H9 (cell line): ENCODE data around the gene DEPDC5. TPM values are rescaled to one million over a fixed set of nuclear protein-coding genes. Genes with fewer than 3 reads are reported as not detected.

Experiments
- DNase-seq: peaks from one replicate; pipeline ENCODE4 v3.0.0-alpha.2; 2017
- H2AFZ ChIP-seq: one replicate; pipeline ENCODE4 v1.6.1; 2013; ENCODE audit warnings: mild to moderate bottlenecking, low read length, control low read depth, moderate library complexity
- H2AK5ac ChIP-seq: 2 replicates; pipeline ENCODE4 v1.6.1; 2013; ENCODE audit warnings: low read length, control low read depth, mixed read lengths; ENCODE audit not compliant: insufficient read length
- H2BK120ac ChIP-seq: one replicate; pipeline ENCODE4 v1.6.1; 2013; ENCODE audit warnings: low read depth, mild to moderate bottlenecking, low read length, control low read depth, inconsistent platforms; ENCODE audit not compliant: poor library complexity, severe bottlenecking
- H2BK12ac ChIP-seq: 2 replicates; pipeline ENCODE4 v1.6.1; 2013; ENCODE audit warnings: low read length, control low read depth, mixed read lengths, low read depth; ENCODE audit not compliant: insufficient read length
- H2BK15ac ChIP-seq: 2 replicates; pipeline ENCODE4 v1.6.1; 2013; ENCODE audit warnings: low read depth, low read length, control low read depth
- H2BK20ac ChIP-seq: one replicate; pipeline ENCODE4 v1.6.1; 2013; ENCODE audit warnings: low read depth, mild to moderate bottlenecking, low read length, control low read depth, inconsistent platforms; ENCODE audit not compliant: poor library complexity, severe bottlenecking
- H2BK5ac ChIP-seq: 2 replicates; pipeline ENCODE4 v1.6.1; 2013; ENCODE audit warnings: low read length, control low read depth, mixed read lengths; ENCODE audit not compliant: insufficient read length
- H3K14ac ChIP-seq: 2 replicates; pipeline ENCODE4 v1.6.1; 2013; ENCODE audit warnings: low read length, control low read depth; ENCODE audit not compliant: insufficient read depth
- H3K18ac ChIP-seq: 2 replicates; pipeline ENCODE4 v1.6.1; 2013; ENCODE audit warnings: low read depth, mild to moderate bottlenecking, mixed read lengths, low read length, control low read depth; ENCODE audit not compliant: insufficient read length
- H3K23ac ChIP-seq: 2 replicates; pipeline ENCODE4 v1.6.1; 2013; ENCODE audit warnings: low read length, control low read depth, mixed read lengths, low read depth; ENCODE audit not compliant: insufficient read length
- H3K23me2 ChIP-seq: 2 replicates; pipeline ENCODE4 v1.6.1; 2013; ENCODE audit warnings: low read depth, mild to moderate bottlenecking, mixed read lengths, low read length, control low read depth; ENCODE audit not compliant: insufficient read length, poor library complexity, severe bottlenecking
- H3K27ac ChIP-seq: 2 replicates; pipeline ENCODE4 v1.5.1; 2013; ENCODE audit warnings: low read length, control low read depth, mixed read lengths, low read depth; ENCODE audit not compliant: insufficient read length
- H3K27me3 ChIP-seq: 2 replicates; pipeline ENCODE4 v1.6.1; 2013; ENCODE audit warnings: low read length, control low read depth, inconsistent platforms; ENCODE audit not compliant: insufficient read depth
- H3K4ac ChIP-seq: 2 replicates; pipeline ENCODE4 v1.6.1; 2013; ENCODE audit warnings: low read depth, mild to moderate bottlenecking, control low read depth, inconsistent platforms, low read length, moderate library complexity
- H3K4me1 ChIP-seq: 2 replicates; pipeline ENCODE4 v1.6.1; 2013; ENCODE audit warnings: low read length, control low read depth, inconsistent platforms; ENCODE audit not compliant: insufficient read depth
- H3K4me2 ChIP-seq: 2 replicates; pipeline ENCODE4 v1.6.1; 2013; ENCODE audit warnings: low read length, control low read depth, mixed read lengths; ENCODE audit not compliant: insufficient read length, insufficient read depth
- H3K56ac ChIP-seq: 2 replicates; pipeline ENCODE4 v1.6.1; 2013; ENCODE audit warnings: low read depth, mild to moderate bottlenecking, mixed read lengths, low read length, control low read depth; ENCODE audit not compliant: insufficient read length
- H3K79me1 ChIP-seq: 2 replicates; pipeline ENCODE4 v1.6.1; 2013; ENCODE audit warnings: low read depth, mild to moderate bottlenecking, moderate library complexity, low read length, control low read depth, inconsistent platforms; ENCODE audit not compliant: insufficient read depth, poor library complexity, severe bottlenecking
- H3K79me2 ChIP-seq: 2 replicates; pipeline ENCODE4 v1.6.1; 2013; ENCODE audit warnings: low read length, control low read depth, inconsistent platforms; ENCODE audit not compliant: insufficient read depth
- H3K9ac ChIP-seq: 2 replicates; pipeline ENCODE4 v1.6.1; 2013; ENCODE audit warnings: low read length, control low read depth, mixed read lengths; ENCODE audit not compliant: insufficient read length; ENCODE audit errors: extremely low read depth
- H3K9me3 ChIP-seq: one replicate; pipeline ENCODE4 v1.6.1; 2013; ENCODE audit warnings: low read depth, low read length, inconsistent platforms; ENCODE audit not compliant: control insufficient read depth
- H3T11ph ChIP-seq: one replicate; pipeline ENCODE4 v1.6.1; 2013; ENCODE audit warnings: mild to moderate bottlenecking, low read length, control low read depth, inconsistent platforms
- H4K20me1 ChIP-seq: one replicate; pipeline ENCODE4 v1.6.1; 2013; ENCODE audit not compliant: control insufficient read depth, insufficient read length, insufficient read depth
- H4K5ac ChIP-seq: 2 replicates; pipeline ENCODE4 v1.6.1; 2013; ENCODE audit warnings: low read depth, mild to moderate bottlenecking, mixed read lengths, low read length, control low read depth; ENCODE audit not compliant: insufficient read length
- H4K8ac ChIP-seq: replicated peaks from 2 replicates; pipeline ENCODE4 v1.6.1; 2013; ENCODE audit warnings: low read length, control low read depth, mixed read lengths, low read depth; ENCODE audit not compliant: insufficient read length
- H4K91ac ChIP-seq: 2 replicates; pipeline ENCODE4 v1.6.1; 2013; ENCODE audit warnings: low read depth, mild to moderate bottlenecking, moderate library complexity, mixed read lengths, low read length, control low read depth; ENCODE audit not compliant: insufficient read length
- H3K27ac Mint-ChIP-seq, 3 experiments: 2 replicates in 2 of 3; 3 replicates in 1 of 3; pipeline ENCODE4 v1.8.0; 2020 to 2021; ENCODE audit warnings: mixed read lengths in 3 of 3, mild to moderate bottlenecking in 1 of 3, moderate library complexity in 1 of 3
- H3K27me3 Mint-ChIP-seq: 2 replicates; pipeline ENCODE4 v1.8.0; 2021; ENCODE audit warnings: low read depth, mild to moderate bottlenecking, moderate library complexity, mixed read lengths
- H3K36me3 Mint-ChIP-seq, 3 experiments: 2 replicates in 2 of 3; 3 replicates in 1 of 3; pipeline ENCODE4 v1.8.0; 2020 to 2021; ENCODE audit warnings: low read depth in 3 of 3, mixed read lengths in 3 of 3; ENCODE audit not compliant: insufficient read depth in 1 of 3
- H3K4me1 Mint-ChIP-seq, 2 experiments: 2 replicates each; pipeline ENCODE4 v1.8.0; 2020; ENCODE audit warnings: mixed read lengths in 2 of 2
- H3K4me3 Mint-ChIP-seq, 2 experiments: 2 replicates in 1 of 2; 3 replicates in 1 of 2; pipeline ENCODE4 v1.8.0; 2020 to 2021; ENCODE audit warnings: mild to moderate bottlenecking in 2 of 2, mixed read lengths in 2 of 2, moderate library complexity in 1 of 2
- H3K9me3 Mint-ChIP-seq, 2 experiments: 2 replicates in 1 of 2; 3 replicates in 1 of 2; pipeline ENCODE4 v1.8.0; 2020; ENCODE audit warnings: mild to moderate bottlenecking in 2 of 2, mixed read lengths in 2 of 2, moderate library complexity in 1 of 2
- CTCF ChIP-seq: fragments of 200-600 bp; sonication (generic); conservative IDR thresholded peaks from 3 replicates; pipeline ENCODE4 v1.8.0; 2021; ENCODE audit warnings: antibody characterized with exemption, mild to moderate bottlenecking
- WGBS: extraction: QIAGEN DNeasy Blood & Tissue Kit; methylation state at CpG from one replicate; pipeline ENCODE4 v1.1.7; 2013; ENCODE audit warnings: missing lambda C conversion rate, low lambda C conversion rate, mixed read lengths; ENCODE audit not compliant: insufficient read length; ENCODE audit errors: extremely low coverage; 5-methylcytosine and 5-hydroxymethylcytosine counted together
- total RNA-seq: library from RNA; stranded (reverse); gene quantifications from 2 replicates; pipeline ENCODE4 v1.2.1, GENCODE V29; 2021

The DEPDC5 gene
- total RNA-seq, 1 experiment from 2014 or later: 29.2 TPM

- no peak overlapping the region for H3T11ph ChIP-seq
- H3K27ac Mint-ChIP-seq: no peak overlapping the region; a peak in 1 of 7 replicates
- H4K20me1 ChIP-seq: no peaks in the 10 kb centered on the region
- H2BK15ac ChIP-seq: no peak overlapping the region
- H3K4ac ChIP-seq: no peak overlapping the region
- H3K4me1 Mint-ChIP-seq: no peaks in the 10 kb centered on the region
- H3K23ac ChIP-seq: no peak overlapping the region
- no peak overlapping the region for H3K18ac ChIP-seq
- WGBS: no CpG with 5 or more reads among the region's 3 CpGs
- no peak overlapping the region for H2BK12ac ChIP-seq
- no peak overlapping the region for H3K14ac ChIP-seq
- H2BK120ac ChIP-seq: no peak overlapping the region
- no peak overlapping the region for H3K56ac ChIP-seq
- no peaks in the 10 kb centered on the region for H3K27me3 Mint-ChIP-seq
- H3K23me2 ChIP-seq: no peaks in the 10 kb centered on the region
- no peak overlapping the region for H3K27ac ChIP-seq
- H3K9ac ChIP-seq: no peak overlapping the region
- no peak overlapping the region for H4K5ac ChIP-seq
- no peak overlapping the region for H3K4me3 Mint-ChIP-seq
- no peak overlapping the region for H4K91ac ChIP-seq
- H3K4me2 ChIP-seq: no peak overlapping the region
- no peak overlapping the region for H4K8ac ChIP-seq
- no peaks in the 10 kb centered on the region for H3K9me3 ChIP-seq
- no peaks in the 10 kb centered on the region for H3K9me3 Mint-ChIP-seq
- no peak for DNase-seq
- no peaks in the 10 kb centered on the region for H3K79me1 ChIP-seq
- peaks cover 10 to 63% (median 50%) of the 10 kb centered on the region in 3 experiments for H3K36me3 Mint-ChIP-seq
- H3K79me2 ChIP-seq: no peaks in the 10 kb centered on the region
- TF ChIP-seq CTCF: no peak
- H2AK5ac ChIP-seq: no peak overlapping the region
- no peaks in the 10 kb centered on the region for H3K4me1 ChIP-seq
- no peak overlapping the region for H2AFZ ChIP-seq
- no peak overlapping the region for H2BK20ac ChIP-seq
- no peak overlapping the region for H2BK5ac ChIP-seq
- no peaks in the 10 kb centered on the region for H3K27me3 ChIP-seq
Observed at GRCh38 chr22:31764785-31765184, 11.0 kb downstream of the DEPDC5 start.
